ENCODE measurements around the gene CSK. TPM values are rescaled to one million over a fixed set of nuclear protein-coding genes. Genes with fewer than 3 reads are reported as not detected.

Gene CSK
- total RNA-seq, 4 donors from 2014 or later, result 8.4 to 23.1 (median 18.2) TPM

DNA sequence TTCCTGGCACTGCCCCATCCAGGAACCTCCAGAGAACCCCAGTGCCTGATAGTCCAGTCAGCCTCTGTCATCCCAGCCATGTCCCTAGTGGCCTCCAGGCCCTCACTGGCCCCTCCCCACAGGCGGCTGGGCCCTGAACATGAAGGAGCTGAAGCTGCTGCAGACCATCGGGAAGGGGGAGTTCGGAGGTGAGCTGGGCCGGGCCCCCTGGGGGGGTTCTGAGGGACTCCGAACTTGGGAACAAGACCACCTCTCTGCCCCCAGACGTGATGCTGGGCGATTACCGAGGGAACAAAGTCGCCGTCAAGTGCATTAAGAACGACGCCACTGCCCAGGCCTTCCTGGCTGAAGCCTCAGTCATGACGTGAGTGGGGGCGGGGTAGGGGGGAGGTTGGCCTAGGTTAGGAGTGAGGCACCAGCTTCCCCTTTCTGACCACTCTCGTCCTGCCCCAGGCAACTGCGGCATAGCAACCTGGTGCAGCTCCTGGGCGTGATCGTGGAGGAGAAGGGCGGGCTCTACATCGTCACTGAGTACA is 18.7 kb downstream of the CSK start:
- Histone ChIP-seq H3K9me3 (no peaks in the 10 kb centered on the region), H3K4me3 (no peak overlapping the region), H3K27ac (no peak overlapping the region), H3K4me1 (peaks cover 0 to 17% (median 7%) of the 10 kb centered on the region in 3 donors), H3K36me3 (peaks cover 0 to 64% of the 10 kb centered on the region in 2 donors), H3K27me3 (no peaks in the 10 kb centered on the region)
- ATAC-seq, result no peak
- 53% methylated on average over 3 of the region's 20 CpGs; no CpG with 5 or more reads in 1 of the 2 donors for WGBS, 2 donors (ENCODE audit: low coverage in 1 of 2)
- TF ChIP-seq POLR2AphosphoS5 (IDR thresholded peaks at IDR 0.05) (no peak), EP300 (IDR thresholded peaks at IDR 0.05) (no peak), POLR2A (IDR thresholded peaks at IDR 0.05) (no peak)
- TF ChIP-seq, protein P1, sequence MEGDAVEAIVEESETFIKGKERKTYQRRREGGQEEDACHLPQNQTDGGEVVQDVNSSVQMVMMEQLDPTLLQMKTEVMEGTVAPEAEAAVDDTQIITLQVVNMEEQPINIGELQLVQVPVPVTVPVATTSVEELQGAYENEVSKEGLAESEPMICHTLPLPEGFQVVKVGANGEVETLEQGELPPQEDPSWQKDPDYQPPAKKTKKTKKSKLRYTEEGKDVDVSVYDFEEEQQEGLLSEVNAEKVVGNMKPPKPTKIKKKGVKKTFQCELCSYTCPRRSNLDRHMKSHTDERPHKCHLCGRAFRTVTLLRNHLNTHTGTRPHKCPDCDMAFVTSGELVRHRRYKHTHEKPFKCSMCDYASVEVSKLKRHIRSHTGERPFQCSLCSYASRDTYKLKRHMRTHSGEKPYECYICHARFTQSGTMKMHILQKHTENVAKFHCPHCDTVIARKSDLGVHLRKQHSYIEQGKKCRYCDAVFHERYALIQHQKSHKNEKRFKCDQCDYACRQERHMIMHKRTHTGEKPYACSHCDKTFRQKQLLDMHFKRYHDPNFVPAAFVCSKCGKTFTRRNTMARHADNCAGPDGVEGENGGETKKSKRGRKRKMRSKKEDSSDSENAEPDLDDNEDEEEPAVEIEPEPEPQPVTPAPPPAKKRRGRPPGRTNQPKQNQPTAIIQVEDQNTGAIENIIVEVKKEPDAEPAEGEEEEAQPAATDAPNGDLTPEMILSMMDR (IDR thresholded peaks at IDR 0.05), result no peak

DNA sequence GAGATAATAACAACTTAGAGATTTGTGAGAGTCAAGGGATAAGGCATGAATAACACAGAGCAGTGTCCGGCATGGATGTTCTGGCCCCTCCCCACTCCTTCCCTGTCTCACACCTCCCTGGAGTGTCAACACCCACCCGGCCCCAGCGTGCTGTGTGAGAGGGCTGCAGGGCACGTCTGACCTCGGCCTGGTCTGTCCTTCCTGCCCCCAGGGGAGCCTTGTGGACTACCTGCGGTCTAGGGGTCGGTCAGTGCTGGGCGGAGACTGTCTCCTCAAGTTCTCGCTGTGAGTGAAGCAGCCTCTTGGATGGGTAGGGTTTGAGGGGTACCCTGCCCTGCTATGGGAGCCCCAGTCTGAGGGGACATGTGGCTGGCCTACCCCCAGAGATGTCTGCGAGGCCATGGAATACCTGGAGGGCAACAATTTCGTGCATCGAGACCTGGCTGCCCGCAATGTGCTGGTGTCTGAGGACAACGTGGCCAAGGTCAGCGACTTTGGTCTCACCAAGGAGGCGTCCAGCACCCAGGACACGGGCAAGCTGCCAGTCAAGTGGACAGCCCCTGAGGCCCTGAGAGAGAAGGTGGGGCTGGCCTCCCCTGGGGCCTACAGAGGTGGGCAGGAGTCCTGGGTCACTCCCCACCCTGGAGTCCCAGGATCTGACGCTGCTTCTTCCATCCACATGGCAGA is 19.6 kb downstream of the CSK start:
- ATAC-seq, result no peak
- Histone ChIP-seq H3K4me1 (peaks cover 0 to 17% (median 7%) of the 10 kb centered on the region in 3 donors), H3K27ac (no peak overlapping the region), H3K27me3 (no peaks in the 10 kb centered on the region), H3K9me3 (no peaks in the 10 kb centered on the region), H3K4me3 (no peak overlapping the region), H3K36me3 (peaks cover 0 to 64% of the 10 kb centered on the region in 2 donors)
- TF ChIP-seq, protein P1 (IDR thresholded peaks at IDR 0.05), result no peak
- TF ChIP-seq POLR2A (IDR thresholded peaks at IDR 0.05), result no peak
- no peak for TF ChIP-seq EP300 (IDR thresholded peaks at IDR 0.05)
- no peak for TF ChIP-seq POLR2AphosphoS5 (IDR thresholded peaks at IDR 0.05)
- 76 to 80% methylated on average over 1 to 5 of the region's 18 CpGs for WGBS, 2 donors (ENCODE audit: low coverage in 1 of 2)

DNA sequence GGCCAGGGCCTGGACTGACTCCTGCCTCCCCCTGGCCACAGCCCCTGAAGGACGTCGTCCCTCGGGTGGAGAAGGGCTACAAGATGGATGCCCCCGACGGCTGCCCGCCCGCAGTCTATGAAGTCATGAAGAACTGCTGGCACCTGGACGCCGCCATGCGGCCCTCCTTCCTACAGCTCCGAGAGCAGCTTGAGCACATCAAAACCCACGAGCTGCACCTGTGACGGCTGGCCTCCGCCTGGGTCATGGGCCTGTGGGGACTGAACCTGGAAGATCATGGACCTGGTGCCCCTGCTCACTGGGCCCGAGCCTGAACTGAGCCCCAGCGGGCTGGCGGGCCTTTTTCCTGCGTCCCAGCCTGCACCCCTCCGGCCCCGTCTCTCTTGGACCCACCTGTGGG is 20.4 kb downstream of the CSK start:
- ATAC-seq, result no peak
- Histone ChIP-seq H3K4me1 (peaks cover 0 to 17% (median 7%) of the 10 kb centered on the region in 3 donors), H3K9me3 (no peaks in the 10 kb centered on the region), H3K36me3 (peaks cover 0 to 64% of the 10 kb centered on the region in 2 donors), H3K4me3 (no peak overlapping the region), H3K27me3 (no peaks in the 10 kb centered on the region), H3K27ac (no peak overlapping the region)
- no CpG with 5 or more reads among the region's 20 CpGs for WGBS, 2 donors (ENCODE audit: low coverage in 1 of 2)
- TF ChIP-seq POLR2AphosphoS5 (IDR thresholded peaks at IDR 0.05) (no peak), EP300 (IDR thresholded peaks at IDR 0.05) (no peak), POLR2A (IDR thresholded peaks at IDR 0.05) (no peak)
- TF ChIP-seq, protein P1 (IDR thresholded peaks at IDR 0.05), result no peak

DNA sequence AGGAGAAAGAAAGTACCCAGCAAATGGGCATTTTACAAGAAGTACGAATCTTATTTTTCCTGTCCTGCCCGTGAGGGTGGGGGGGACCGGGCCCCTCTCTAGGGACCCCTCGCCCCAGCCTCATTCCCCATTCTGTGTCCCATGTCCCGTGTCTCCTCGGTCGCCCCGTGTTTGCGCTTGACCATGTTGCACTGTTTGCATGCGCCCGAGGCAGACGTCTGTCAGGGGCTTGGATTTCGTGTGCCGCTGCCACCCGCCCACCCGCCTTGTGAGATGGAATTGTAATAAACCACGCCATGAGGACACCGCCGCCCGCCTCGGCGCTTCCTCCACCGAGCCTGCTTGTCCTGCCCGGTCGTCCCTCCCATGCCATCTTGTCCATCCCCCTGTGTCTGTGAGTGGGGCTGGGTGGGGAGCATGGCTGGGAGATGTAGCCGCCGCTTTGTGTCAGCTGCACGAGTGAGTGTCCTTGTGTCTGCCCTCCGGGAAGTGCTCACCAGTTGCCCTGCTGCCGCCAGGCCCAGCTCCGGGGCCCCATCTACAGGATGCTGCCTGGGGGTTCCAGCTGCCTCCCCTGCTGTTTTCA is 21.1 kb downstream of the CSK start:
- H3K4me1 ChIP-seq, result peaks cover 0 to 17% (median 7%) of the 10 kb centered on the region in 3 donors

More for the DNA sequence above, 21.1 kb downstream of the CSK start:
- no peaks in the 10 kb centered on the region for H3K27me3 ChIP-seq
- no peak for ATAC-seq
- H3K36me3 ChIP-seq, result peaks cover 0 to 63% of the 10 kb centered on the region in 2 donors
- WGBS, 2 donors (ENCODE audit: low coverage in 1 of 2), result 93% methylated on average over 17 of the region's 31 CpGs; no CpG with 5 or more reads in 1 of the 2 donors
- TF ChIP-seq, protein P1 (IDR thresholded peaks at IDR 0.05), result no peak
- TF ChIP-seq EP300 (IDR thresholded peaks at IDR 0.05), result no peak
- TF ChIP-seq POLR2AphosphoS5 (IDR thresholded peaks at IDR 0.05), result no peak
- no peak overlapping the region for H3K27ac ChIP-seq
- no peaks in the 10 kb centered on the region for H3K9me3 ChIP-seq
- H3K4me3 ChIP-seq, result no peak overlapping the region
